Adipocyte (in vitro differentiated cells): ENCODE results near the gene PRKCE.
"Not testable (repeated sequence)": the region's sequence is repeated elsewhere in the genome, so short reads cannot be mapped to it uniquely, and the experiment has no call there.

ENCODE experiments used
- DNase-seq: peaks from one replicate; pipeline ENCODE4 v3.0.0-alpha.2; 2015; ENCODE audit warnings: low read depth
- H3K27me3 ChIP-seq: replicated peaks from 2 replicates; pipeline ENCODE4 v1.7.0; 2013; ENCODE audit warnings: mild to moderate bottlenecking, low read length, moderate library complexity; ENCODE audit not compliant: control insufficient read depth, insufficient read depth
- H3K36me3 ChIP-seq: 2 replicates; pipeline ENCODE4 v1.7.0; 2013; ENCODE audit warnings: low read length, mild to moderate bottlenecking, moderate library complexity; ENCODE audit not compliant: control insufficient read depth, insufficient read depth, severe bottlenecking
- H3K4me1 ChIP-seq: 2 replicates; pipeline ENCODE4 v1.7.0; 2013; ENCODE audit warnings: mild to moderate bottlenecking, low read length, moderate library complexity; ENCODE audit not compliant: control insufficient read depth, insufficient read depth
- H3K4me3 ChIP-seq: 2 replicates; pipeline ENCODE4 v1.7.0; 2013; ENCODE audit warnings: mild to moderate bottlenecking, low read length, moderate library complexity
- H3K9ac ChIP-seq: 2 replicates; pipeline ENCODE4 v1.7.0; 2013; ENCODE audit warnings: mild to moderate bottlenecking, low read length, moderate library complexity
- H3K9me3 ChIP-seq: 2 replicates; pipeline ENCODE4 v1.7.0; 2013; ENCODE audit warnings: mild to moderate bottlenecking, low read length, moderate library complexity; ENCODE audit not compliant: control insufficient read depth

The PRKCE gene

DNA sequence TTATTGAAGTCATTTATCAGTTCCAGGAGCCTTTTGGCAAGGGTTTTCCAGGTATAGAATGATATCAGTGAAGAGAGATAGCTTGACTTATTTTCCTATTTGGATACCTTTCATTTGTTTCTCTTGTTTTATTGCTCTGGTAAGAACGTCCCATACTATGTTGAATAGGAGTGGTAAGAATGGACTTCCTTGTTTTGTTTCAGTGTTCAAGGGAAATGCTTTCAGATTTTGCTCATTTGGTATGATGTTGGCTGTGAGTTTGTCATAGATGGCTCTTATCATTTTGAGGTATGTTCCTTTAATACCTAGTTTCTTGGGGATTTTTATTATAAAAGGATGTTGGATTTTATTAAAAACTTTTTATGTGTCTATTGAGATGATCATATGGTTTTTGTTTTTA is 558.6 kb downstream of the PRKCE start:
- H3K4me1 ChIP-seq = no peaks in the 10 kb centered on the region
- DNase-seq = no peak

DNA sequence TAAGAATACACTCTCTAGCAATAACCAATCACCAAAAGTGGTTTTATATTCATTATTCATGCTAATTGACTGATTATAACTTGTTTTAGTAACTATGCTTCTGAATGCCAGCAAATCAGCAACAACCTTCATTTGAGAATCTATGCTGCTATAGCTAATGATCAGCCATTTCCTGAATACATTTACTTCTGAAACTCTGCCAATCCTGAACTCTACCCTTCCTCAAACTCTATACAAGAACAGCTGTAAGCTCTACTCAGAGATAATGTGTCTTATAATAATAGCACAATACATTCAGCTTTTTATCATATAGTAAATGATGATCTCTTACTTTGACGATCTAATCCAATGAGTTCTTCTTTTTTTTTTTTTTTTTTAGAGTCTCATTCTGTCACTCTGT is 560.0 kb downstream of the PRKCE start:
- Histone ChIP-seq H3K36me3 (no peaks in the 10 kb centered on the region), H3K9ac (no peak overlapping the region), H3K4me3 (no peak overlapping the region), H3K4me1 (no peaks in the 10 kb centered on the region), H3K27me3 (no peaks in the 10 kb centered on the region), H3K9me3 (peaks cover 21% of the 10 kb centered on the region)
- DNase-seq = no peak

More for the DNA sequence above, 558.6 kb downstream of the PRKCE start:
- no peaks in the 10 kb centered on the region for H3K36me3 ChIP-seq
- no peak overlapping the region for H3K9ac ChIP-seq
- peaks cover 21% of the 10 kb centered on the region for H3K9me3 ChIP-seq
- no peaks in the 10 kb centered on the region for H3K27me3 ChIP-seq
- no peak overlapping the region for H3K4me3 ChIP-seq

DNA sequence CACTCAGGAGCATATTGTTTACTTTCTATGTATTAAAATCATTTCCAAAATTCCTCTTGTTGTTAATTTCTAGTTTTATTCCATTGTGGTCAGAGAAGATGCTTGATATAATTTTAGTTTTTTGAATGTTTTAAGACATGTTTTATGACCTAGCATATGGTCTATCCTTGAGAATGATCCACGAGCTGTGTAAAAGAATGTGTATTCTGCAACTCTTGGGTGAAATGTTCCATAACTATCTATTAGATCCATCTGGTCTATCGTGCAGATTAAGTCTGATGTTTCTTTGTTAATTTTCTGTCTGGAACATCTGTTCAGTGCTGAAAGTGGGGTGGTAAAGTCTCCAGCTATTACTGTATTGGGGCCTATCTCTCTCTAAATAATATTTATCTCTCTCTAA is 562.4 kb downstream of the PRKCE start:
- no peaks in the 10 kb centered on the region for H3K4me1 ChIP-seq
- no peaks in the 10 kb centered on the region for H3K27me3 ChIP-seq
- H3K36me3 ChIP-seq = no peaks in the 10 kb centered on the region
- DNase-seq = no peak
- peaks cover 14% of the 10 kb centered on the region for H3K9me3 ChIP-seq
- no peak overlapping the region for H3K9ac ChIP-seq
- no peak overlapping the region for H3K4me3 ChIP-seq

GRCh38 chr2:46216213-46216612 is 564.7 kb downstream of the PRKCE start:
- H3K9ac ChIP-seq = no peak overlapping the region
- H3K27me3 ChIP-seq = no peaks in the 10 kb centered on the region
- H3K4me1 ChIP-seq = no peaks in the 10 kb centered on the region
- no peaks in the 10 kb centered on the region for H3K36me3 ChIP-seq
- peak; percentile 32 for DNase-seq
- no peak overlapping the region for H3K4me3 ChIP-seq
- peaks cover 6% of the 10 kb centered on the region for H3K9me3 ChIP-seq

DNA sequence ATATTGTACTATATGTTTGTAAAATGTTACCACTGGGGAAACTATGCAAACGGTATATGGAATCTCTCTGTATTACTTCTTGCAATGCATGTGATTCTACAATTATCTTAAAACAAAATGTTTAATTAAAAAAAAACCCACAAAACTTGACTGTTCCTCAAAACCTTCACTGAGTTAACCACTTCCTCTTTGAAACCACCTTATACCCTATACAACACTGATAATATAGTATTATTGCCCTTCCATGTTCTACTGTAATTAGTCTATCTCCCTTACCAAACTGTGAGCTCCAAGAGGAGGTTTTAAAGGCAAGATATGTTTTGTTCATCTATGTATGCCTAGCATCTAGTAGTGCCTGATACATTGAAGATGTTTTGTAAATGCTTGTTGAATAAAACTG is 572.0 kb downstream of the PRKCE start:
- DNase-seq, H3K27me3 ChIP-seq, H3K36me3 ChIP-seq, H3K9ac ChIP-seq, H3K9me3 ChIP-seq, H3K4me3 ChIP-seq: not testable (repeated sequence)
- peaks cover 19% of the 10 kb centered on the region for H3K4me1 ChIP-seq

- DNase-seq = no peak
- Histone ChIP-seq H3K4me3 (no peak overlapping the region), H3K9me3 (no peaks in the 10 kb centered on the region), H3K4me1 (peaks cover 19% of the 10 kb centered on the region), H3K27me3 (no peaks in the 10 kb centered on the region), H3K9ac (no peak overlapping the region), H3K36me3 (no peaks in the 10 kb centered on the region)
Measured at GRCh38 chr2:46225150-46225625, 573.7 kb downstream of the PRKCE start.

- H3K9ac ChIP-seq = no peak overlapping the region
- H3K4me3 ChIP-seq = no peak overlapping the region
- no peaks in the 10 kb centered on the region for H3K27me3 ChIP-seq
- no peaks in the 10 kb centered on the region for H3K9me3 ChIP-seq
- H3K36me3 ChIP-seq = no peaks in the 10 kb centered on the region
- DNase-seq = peak; percentile 27
- H3K4me1 ChIP-seq = peaks cover 19% of the 10 kb centered on the region
Measured at GRCh38 chr2:46225730-46226129, 574.3 kb downstream of the PRKCE start.

GRCh38 chr2:46226620-46227019 is 575.1 kb downstream of the PRKCE start:
- Histone ChIP-seq H3K9me3 (no peaks in the 10 kb centered on the region), H3K9ac (no peak overlapping the region), H3K27me3 (no peaks in the 10 kb centered on the region), H3K4me3 (no peak overlapping the region), H3K36me3 (no peaks in the 10 kb centered on the region), H3K4me1 (peaks cover 19% of the 10 kb centered on the region)
- no peak for DNase-seq

DNA sequence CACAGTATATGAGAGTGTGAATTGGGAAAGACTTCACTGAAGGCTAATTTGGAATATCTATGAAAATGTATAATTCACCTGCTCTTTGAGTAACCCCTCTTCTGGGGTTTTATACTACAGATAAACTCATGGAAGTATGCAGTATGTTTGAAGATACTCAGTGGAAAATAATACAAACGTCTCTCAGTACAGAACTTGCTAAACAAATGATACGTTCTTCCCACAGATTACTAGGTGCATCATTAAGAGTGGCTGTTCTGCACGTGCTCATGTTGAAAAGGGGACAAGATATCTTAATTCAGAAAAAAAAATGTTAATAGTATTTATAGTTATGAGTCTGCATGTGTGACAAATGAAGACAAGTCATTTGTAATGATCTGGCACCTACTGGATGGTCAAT is 575.5 kb downstream of the PRKCE start:
- Histone ChIP-seq H3K4me3 (no peak overlapping the region), H3K27me3 (no peaks in the 10 kb centered on the region), H3K9ac (no peak overlapping the region), H3K4me1 (peaks cover 19% of the 10 kb centered on the region), H3K9me3 (no peaks in the 10 kb centered on the region), H3K36me3 (no peaks in the 10 kb centered on the region)
- DNase-seq = no peak

- H3K9me3 ChIP-seq = no peaks in the 10 kb centered on the region
Measured at GRCh38 chr2:46227674-46228289, 576.3 kb downstream of the PRKCE start.

DNA sequence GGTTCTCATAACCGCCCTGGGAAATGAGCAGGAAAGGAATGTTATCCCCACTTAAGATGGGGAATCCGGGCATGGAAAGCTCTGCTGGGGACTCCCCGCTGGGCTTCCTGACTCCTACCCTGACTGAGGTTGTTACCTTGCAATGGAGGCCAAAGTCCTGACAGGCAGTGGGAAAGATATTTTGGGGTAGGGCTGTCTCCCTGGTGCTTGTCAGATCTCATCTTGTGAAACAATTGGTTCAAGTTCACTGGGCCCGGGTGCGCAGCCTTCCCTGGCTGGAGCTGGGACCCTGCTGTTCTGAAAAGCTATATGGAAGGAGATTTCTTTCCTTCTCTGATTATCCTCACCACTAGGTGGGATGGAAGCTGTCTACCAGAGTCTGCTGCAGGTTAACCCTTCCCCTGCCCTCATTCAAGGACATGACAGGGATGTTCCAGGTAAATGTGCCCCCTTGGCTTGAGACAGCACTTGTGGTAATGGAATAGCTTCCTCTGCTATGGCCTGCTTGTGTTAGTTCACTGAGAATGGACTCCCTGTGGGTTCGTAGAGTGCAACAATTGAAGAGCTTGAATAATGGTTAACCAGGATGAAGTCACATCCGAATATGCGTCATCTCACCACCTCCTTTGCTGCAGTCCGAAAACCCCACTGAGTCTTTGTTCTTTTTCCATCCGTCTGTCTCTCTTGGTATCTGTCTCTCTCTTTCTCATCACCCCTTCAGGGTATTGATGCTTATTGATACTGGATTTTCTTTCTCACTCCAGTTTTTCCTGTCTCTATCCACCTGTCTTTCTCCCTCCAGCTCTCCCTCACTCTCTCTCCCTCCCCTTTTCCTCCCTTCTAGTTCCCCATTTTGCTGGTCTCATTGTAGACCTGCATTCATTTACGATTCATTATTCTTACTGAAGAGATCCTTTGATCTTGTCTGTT is 577.9 kb downstream of the PRKCE start:
- Histone ChIP-seq H3K4me3 (no peak overlapping the region), H3K4me1 (peaks cover 16% of the 10 kb centered on the region), H3K36me3 (no peaks in the 10 kb centered on the region), H3K9ac (no peak overlapping the region), H3K27me3 (no peaks in the 10 kb centered on the region), H3K9me3 (no peaks in the 10 kb centered on the region)
- DNase-seq = no peak

More at GRCh38 chr2:46227674-46228289, 576.3 kb downstream of the PRKCE start:
- DNase-seq = no peak
- H3K4me1 ChIP-seq = peaks cover 19% of the 10 kb centered on the region
- H3K4me3 ChIP-seq = no peak overlapping the region
- H3K27me3 ChIP-seq = no peaks in the 10 kb centered on the region
- no peaks in the 10 kb centered on the region for H3K36me3 ChIP-seq
- H3K9ac ChIP-seq = no peak overlapping the region
